MM.1S (cell line): ENCODE data around the gene COG2.

Experiments
- CTCF ChIP-seq: fragments of 300-600 bp; sonication (generic); IDR thresholded peaks from 2 replicates; pipeline ENCODE4 v1.5.1; 2016; ENCODE audit warnings: antibody characterized with exemption, low read length, mixed read lengths
- EZH2phosphoT487 ChIP-seq: fragments of 300-600 bp; sonication (generic); IDR thresholded peaks from 2 replicates; pipeline ENCODE4 v1.6.1; 2018; ENCODE audit warnings: antibody characterized with exemption, low read length

DNA sequence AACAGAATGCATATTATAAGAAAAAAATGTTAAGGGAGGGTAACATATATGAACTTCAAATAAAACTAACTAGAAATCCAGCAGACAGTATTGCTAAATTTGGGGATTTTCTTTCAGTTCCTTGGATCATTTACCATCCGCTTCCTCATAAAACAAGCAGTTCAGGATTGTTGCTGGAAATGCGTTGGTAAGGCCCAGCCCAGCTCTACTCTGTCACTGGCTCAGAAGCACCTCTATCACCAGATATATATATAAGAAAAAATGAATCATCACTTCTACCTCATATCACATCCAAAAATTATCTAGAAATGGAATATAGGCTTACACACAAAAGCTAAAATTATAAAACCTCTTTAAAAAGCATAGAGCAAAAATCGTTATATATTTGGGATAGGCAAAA lies 28.2 kb upstream of the COG2 start:
- TF ChIP-seq CTCF (no peak), EZH2phosphoT487 (no peak)
